Calu3 (cell line): ENCODE measurements around the gene NEU2. TPM values are rescaled to one million over a fixed set of nuclear protein-coding genes. Genes with fewer than 3 reads are reported as not detected.

Source experiments
- BruUV-seq: library from RNA; stranded (reverse); fragments of 400-500 nt; replicated peaks from 2 replicates; lab custom pipeline; 2021; lab: Mats Ljungman, UMichigan
- CTCF ChIA-PET: fragments of 300-600 bp; sonication (Branson Sonifier 250); formaldehyde crosslinking; loops from one replicate; lab custom pipeline; 2022; ENCODE audit warnings: antibody characterized with exemption; lab: Charles Lee
- DNase-seq: peaks from one replicate; pipeline ENCODE4 v3.0.0; 2022
- H3K27ac Mint-ChIP-seq: one replicate; pipeline ENCODE4 v1.8.0; 2022; ENCODE audit warnings: mixed read lengths; ENCODE audit not compliant: unreplicated experiment
- H3K27me3 Mint-ChIP-seq: one replicate; pipeline ENCODE4 v1.8.0; 2022; ENCODE audit warnings: mixed read lengths; ENCODE audit not compliant: unreplicated experiment
- H3K36me3 Mint-ChIP-seq: one replicate; pipeline ENCODE4 v1.8.0; 2022; ENCODE audit warnings: mild to moderate bottlenecking, moderate library complexity, mixed read lengths; ENCODE audit not compliant: insufficient read depth, unreplicated experiment
- H3K4me1 Mint-ChIP-seq: one replicate; pipeline ENCODE4 v1.8.0; 2022; ENCODE audit warnings: mild to moderate bottlenecking, low read depth, mixed read lengths; ENCODE audit not compliant: unreplicated experiment
- H3K4me3 Mint-ChIP-seq: one replicate; pipeline ENCODE4 v1.8.0; 2022; ENCODE audit warnings: mild to moderate bottlenecking, low read depth, moderate library complexity, mixed read lengths; ENCODE audit not compliant: unreplicated experiment
- H3K9me3 Mint-ChIP-seq: one replicate; pipeline ENCODE4 v1.8.0; 2022; ENCODE audit warnings: low read depth, mixed read lengths; ENCODE audit not compliant: unreplicated experiment
- intact Hi-C: fragments of 100-400 bp; cut with micrococcal nuclease; formaldehyde crosslinking; loops from one replicate; pipeline ENCODE4 v1.10.0; 2022; ENCODE audit not compliant: unreplicated experiment
- total RNA-seq: library from RNA; stranded (reverse); gene quantifications from 2 replicates; pipeline ENCODE4 v1.2.3, GENCODE V29; 2022
- TF ChIP-seq, protein P1 (sequence below): fragments of 200-600 bp; IDR thresholded peaks from one replicate; pipeline ENCODE4 v1.8.0; 2022; ENCODE audit warnings: antibody characterized with exemption; ENCODE audit not compliant: unreplicated experiment

The NEU2 gene
- total RNA-seq, 1 experiment from 2014 or later = not detected

DNA sequence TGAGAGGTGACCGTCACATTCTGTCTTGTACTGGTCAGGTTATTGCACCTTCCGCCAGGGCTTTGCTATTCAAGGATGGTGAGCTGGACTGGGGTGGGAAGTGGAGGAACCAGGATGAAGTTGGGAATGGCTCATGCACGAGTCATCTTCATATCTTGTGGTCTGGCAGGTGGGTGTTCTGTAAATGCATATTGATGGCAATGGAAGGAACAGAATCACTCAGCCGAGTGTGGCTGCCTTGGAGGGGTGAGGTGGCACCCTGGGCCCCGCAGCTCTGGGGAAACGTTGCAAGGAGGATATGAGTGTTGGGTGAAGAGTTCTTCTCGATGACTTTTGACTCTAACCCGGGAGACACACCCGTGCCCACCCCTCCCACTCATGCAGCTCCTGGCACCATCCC, 1.2 kb downstream of the NEU2 start:
- no peak for DNase-seq
- Mint-ChIP-seq H3K27me3 (no peaks in the 10 kb centered on the region), H3K4me1 (peaks cover 11% of the 10 kb centered on the region), H3K9me3 (peaks cover 3% of the 10 kb centered on the region), H3K36me3 (no peaks in the 10 kb centered on the region), H3K27ac (no peak overlapping the region), H3K4me3 (no peak overlapping the region)
- CTCF ChIA-PET = interaction anchor here (0.7 kb wide), 1 partner anchor 46 kb away, joined by 3 read pairs; no protein-coding TSS in a partner anchor
- TF ChIP-seq, protein P1, sequence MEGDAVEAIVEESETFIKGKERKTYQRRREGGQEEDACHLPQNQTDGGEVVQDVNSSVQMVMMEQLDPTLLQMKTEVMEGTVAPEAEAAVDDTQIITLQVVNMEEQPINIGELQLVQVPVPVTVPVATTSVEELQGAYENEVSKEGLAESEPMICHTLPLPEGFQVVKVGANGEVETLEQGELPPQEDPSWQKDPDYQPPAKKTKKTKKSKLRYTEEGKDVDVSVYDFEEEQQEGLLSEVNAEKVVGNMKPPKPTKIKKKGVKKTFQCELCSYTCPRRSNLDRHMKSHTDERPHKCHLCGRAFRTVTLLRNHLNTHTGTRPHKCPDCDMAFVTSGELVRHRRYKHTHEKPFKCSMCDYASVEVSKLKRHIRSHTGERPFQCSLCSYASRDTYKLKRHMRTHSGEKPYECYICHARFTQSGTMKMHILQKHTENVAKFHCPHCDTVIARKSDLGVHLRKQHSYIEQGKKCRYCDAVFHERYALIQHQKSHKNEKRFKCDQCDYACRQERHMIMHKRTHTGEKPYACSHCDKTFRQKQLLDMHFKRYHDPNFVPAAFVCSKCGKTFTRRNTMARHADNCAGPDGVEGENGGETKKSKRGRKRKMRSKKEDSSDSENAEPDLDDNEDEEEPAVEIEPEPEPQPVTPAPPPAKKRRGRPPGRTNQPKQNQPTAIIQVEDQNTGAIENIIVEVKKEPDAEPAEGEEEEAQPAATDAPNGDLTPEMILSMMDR = no peak
- BruUV-seq = no TSS peak
- intact Hi-C loops = no loop called here

DNA sequence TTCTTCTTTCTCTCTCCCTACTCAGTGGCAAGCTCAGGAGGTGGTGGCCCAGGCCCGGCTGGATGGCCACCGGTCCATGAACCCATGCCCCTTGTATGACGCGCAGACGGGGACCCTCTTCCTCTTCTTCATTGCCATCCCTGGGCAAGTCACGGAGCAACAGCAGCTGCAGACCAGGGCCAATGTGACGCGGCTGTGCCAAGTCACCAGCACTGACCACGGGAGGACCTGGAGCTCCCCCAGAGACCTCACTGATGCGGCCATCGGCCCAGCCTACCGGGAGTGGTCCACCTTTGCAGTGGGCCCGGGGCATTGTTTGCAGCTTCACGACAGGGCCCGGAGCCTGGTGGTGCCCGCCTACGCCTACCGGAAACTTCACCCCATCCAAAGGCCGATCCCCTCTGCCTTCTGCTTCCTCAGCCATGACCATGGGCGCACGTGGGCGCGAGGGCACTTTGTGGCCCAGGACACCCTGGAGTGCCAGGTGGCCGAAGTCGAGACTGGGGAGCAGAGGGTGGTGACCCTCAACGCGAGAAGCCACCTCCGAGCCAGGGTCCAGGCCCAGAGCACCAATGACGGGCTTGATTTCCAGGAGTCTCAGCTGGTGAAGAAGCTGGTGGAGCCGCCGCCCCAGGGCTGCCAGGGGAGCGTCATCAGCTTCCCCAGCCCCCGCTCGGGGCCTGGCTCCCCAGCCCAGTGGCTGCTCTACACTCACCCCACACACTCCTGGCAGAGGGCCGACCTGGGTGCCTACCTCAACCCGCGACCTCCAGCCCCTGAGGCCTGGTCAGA, 1.8 kb downstream of the NEU2 start:
- no peaks in the 10 kb centered on the region for H3K36me3 Mint-ChIP-seq
- peaks cover 3% of the 10 kb centered on the region for H3K9me3 Mint-ChIP-seq
- H3K4me1 Mint-ChIP-seq = peaks cover 5% of the 10 kb centered on the region
- DNase-seq = no peak
- no TSS peak for BruUV-seq
- CTCF ChIA-PET = interaction anchor here (0.7 kb wide), 1 partner anchor 47 kb away, joined by 3 read pairs; no protein-coding TSS in a partner anchor
- H3K27ac Mint-ChIP-seq = no peak overlapping the region
- TF ChIP-seq, protein P1 = no peak
- intact Hi-C loops = no loop called here
- no peak overlapping the region for H3K4me3 Mint-ChIP-seq
- no peaks in the 10 kb centered on the region for H3K27me3 Mint-ChIP-seq

DNA sequence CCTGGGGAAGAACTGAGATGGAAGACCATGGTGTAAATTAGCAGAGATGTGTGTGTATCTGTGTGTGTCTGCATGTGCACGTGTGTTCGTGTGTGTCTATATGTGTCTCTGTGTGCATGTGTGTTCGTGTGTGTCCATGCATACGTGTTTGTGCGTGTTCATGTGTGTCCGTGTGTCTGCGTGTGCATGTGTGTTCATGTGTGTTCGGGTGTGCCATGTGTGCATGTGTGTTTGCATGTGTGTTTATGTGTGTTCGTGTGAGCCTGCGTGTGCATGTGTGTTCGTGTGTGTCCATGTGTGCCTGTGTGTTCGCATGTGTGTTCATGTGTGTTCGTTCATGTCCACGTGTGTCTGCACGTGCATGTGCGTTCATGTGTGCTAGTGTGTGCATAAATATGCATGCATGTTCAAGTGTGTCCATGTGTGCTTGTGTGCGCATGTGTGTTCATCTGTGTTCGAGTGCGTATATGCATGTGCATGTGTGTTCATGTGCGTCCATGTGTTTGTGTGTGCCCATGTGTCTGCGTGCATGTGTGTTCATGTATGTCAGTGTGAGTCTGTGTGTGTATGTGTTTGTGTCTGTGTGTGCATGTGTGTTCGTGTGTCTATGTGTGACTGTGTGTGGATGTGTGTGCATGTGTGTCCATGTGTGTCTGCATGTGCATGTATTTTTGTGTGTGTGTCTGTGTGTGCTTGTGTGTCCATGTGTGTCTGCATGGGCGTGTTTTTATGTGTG, 3.1 kb downstream of the NEU2 start:
- no peak for DNase-seq
- no TSS peak for BruUV-seq
- peaks cover 3% of the 10 kb centered on the region for H3K9me3 Mint-ChIP-seq
- no peaks in the 10 kb centered on the region for H3K4me1 Mint-ChIP-seq
- peaks cover 11% of the 10 kb centered on the region for H3K27me3 Mint-ChIP-seq
- CTCF ChIA-PET = no interaction called here
- H3K36me3 Mint-ChIP-seq = no peaks in the 10 kb centered on the region
- no peak overlapping the region for H3K27ac Mint-ChIP-seq
- no peak overlapping the region for H3K4me3 Mint-ChIP-seq
- intact Hi-C loops = no loop called here
- TF ChIP-seq, protein P1 = no peak

DNA sequence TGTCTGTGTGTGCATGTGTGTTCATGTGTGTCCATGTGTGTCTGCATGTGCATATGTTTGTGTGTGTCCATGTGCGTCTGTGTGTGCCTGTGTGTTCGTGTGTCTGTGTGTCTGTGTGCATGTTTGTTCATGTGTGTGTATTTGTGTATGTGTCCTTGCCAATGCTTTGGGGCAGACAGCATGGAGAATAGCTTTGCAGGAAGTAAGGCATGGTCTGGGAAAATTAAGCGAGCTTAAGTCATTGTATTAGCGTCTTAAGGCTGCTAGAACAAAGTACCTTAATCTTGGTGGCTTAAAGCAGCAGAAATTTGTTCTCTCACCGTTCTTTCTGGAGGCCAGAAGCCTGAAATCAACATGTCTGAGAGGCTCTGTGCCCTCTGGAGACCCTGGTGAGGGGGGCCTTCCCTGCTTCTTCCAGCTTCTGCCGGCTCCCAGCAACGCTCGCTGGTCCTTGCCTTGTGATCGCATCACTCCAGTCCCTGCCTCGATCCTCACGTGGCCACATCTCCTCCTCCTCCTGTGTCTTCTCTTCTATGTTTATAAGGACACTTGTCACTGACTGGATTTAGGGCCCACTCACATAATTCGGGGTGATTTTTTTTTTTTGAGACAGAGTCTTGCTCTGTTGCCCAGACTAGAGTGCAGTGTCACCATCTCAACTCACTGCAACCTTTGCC, 3.8 kb downstream of the NEU2 start:
- CTCF ChIA-PET = no interaction called here

More for the DNA sequence above, 3.8 kb downstream of the NEU2 start:
- intact Hi-C loops = no loop called here
- TF ChIP-seq, protein P1 = no peak
- Mint-ChIP-seq H3K9me3 (peaks cover 3% of the 10 kb centered on the region), H3K4me1 (no peaks in the 10 kb centered on the region), H3K27me3 (peaks cover 18% of the 10 kb centered on the region), H3K4me3 (no peak overlapping the region), H3K36me3 (no peaks in the 10 kb centered on the region), H3K27ac (no peak overlapping the region)
- DNase-seq = no peak
- no TSS peak for BruUV-seq
